ENCODE measurements around the gene FAM217A.
A peak's percentile ranks its signal among the peaks of the same experiment; 100 is the strongest.

Gene FAM217A

GRCh38 chr6:4084444-4085331 is 5.8 kb upstream of the FAM217A start:
- no peak for DNase-seq

DNA sequence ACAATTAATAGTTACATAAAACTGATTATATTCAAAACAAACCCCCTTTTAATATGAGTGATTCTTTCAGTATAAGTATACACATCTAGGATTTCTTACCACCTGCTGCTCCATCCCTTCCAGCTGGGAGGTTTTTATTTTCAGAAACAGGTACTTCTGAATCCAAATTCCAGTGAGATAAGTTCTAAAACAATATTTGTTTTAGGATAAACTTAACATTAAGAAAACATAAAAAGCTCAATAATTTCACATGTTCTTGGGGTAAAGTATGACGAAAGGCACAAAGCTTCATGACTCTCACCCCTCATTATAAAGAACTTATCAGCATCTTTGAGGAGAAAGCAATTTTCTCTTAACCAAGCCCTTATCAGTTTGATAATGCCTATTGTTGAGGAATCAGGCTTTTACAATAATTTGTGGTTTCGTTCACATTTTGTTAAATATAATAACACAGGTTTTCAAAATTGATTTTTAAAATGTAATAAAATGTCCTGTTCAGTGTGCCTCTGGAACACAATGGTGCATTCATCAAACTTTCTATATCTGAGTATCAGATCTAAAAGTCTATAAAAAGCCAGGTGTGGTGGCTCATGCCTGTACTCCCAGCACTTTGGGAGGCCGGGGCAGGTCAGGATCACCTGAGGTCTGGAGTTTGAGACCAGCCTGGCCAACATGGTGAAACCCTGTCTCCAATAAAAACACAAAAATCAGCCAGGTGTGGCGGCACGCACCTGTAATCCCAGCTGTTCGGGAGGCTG is 4.3 kb downstream of the FAM217A start:
- DNase-seq = no peak

GRCh38 chr6:4071330-4071729 is 7.6 kb downstream of the FAM217A start:
- no peak for DNase-seq

GRCh38 chr6:4069199-4069598 is 9.7 kb downstream of the FAM217A start:
- no peak for DNase-seq

GRCh38 chr6:4067673-4068072 is 11.3 kb downstream of the FAM217A start:
- no peak for DNase-seq

GRCh38 chr6:4066029-4066755 is 12.7 kb downstream of the FAM217A start:
- no peak for DNase-seq

GRCh38 chr6:4059115-4059777 is 19.7 kb downstream of the FAM217A start:
- DNase-seq = peak; percentile 74

DNA sequence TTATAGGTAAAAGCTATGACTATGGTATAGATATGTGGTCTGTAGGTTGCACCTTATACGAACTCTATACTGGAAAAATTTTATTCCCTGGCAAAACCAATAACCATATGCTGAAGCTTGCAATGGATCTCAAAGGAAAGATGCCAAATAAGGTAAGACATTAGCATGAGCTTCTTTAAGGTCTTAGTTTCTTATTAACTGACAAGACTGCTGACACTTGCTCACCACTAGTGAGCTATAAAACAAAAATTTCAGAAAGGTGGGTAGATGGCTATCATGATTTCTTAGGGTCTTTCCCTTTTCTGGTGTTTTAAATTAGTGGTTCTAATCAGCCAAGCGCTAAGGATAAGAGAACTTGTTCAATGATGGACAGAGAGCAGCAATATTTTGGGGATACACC is 21.9 kb downstream of the FAM217A start:
- DNase-seq = no peak

- no peak for DNase-seq
Measured at GRCh38 chr6:4055420-4056041, 23.4 kb downstream of the FAM217A start.

- DNase-seq = no peak
Measured at GRCh38 chr6:4049246-4049645, 29.7 kb downstream of the FAM217A start.

- no peak for DNase-seq
Measured at GRCh38 chr6:4041480-4041879, 37.5 kb downstream of the FAM217A start.

DNA sequence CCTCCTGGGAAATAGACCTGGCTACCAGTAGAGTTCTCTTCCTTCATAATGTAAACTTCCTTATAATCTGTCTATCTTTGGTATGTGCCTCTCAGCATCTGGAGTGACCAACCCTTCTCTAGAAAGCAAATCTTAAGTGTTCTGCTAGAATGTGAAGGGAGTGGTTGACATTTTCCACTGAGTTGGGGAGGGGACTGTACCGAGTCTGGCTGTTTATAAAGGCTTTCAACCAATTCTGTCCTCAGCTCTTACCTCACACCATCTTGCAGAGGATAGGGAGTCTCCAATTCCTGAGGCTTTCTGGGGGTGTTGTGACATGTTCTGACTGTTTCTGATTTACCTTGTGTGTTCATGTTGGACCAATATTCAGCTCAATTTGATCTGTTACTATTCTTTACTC is 39.6 kb downstream of the FAM217A start:
- DNase-seq = no peak

DNA sequence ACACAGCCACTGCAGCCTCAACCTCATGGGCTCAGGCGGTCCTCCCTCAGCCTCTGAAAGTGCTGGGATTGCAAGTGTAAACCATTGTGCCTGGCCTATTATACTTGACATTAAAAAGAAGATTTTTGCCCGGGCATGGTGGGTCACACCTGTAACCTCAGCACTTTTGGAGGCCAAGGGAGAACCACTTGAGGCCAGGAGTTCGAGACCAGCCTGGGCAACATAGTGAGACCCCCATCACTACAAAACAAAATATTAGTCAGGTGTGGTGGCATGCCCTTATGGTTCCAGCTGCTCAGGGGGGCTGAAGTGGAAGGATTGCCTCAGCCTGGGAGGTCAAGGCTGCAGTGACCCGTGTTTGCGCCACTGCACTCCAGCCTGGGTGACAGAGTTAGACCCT is 42.4 kb downstream of the FAM217A start:
- no peak for DNase-seq

DNA sequence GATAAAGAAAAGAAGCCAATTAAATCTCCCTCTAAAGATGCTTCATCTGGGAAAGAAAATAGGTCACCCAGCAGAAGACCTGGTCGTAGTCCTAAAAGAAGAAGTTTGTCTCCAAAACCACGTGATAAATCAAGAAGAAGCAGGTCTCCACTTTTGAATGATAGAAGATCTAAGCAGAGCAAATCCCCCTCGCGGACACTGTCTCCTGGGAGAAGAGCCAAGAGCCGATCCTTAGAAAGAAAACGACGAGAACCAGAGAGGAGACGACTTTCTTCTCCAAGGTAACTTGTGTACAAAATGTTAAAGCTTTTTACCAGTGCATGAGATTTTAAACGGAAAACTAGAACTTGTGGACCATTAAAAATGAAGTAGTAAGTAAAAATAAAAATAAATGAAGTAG is 46.5 kb downstream of the FAM217A start:
- no peak for DNase-seq

DNA sequence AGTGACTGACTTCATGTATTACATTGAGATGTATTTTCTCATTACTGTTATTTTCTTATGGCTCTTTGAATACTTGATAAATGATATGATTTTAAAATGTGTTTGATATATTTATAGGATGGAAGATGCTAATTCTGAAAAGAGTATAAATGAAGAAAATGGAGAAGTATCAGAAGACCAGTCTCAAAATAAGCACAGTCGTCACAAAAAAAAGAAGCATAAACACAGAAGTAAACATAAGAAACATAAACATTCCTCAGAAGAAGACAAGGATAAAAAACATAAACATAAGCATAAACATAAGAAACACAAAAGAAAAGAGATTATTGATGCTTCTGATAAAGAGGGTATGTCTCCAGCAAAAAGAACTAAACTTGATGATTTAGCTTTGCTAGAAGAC is 47.5 kb downstream of the FAM217A start:
- DNase-seq = no peak

DNA sequence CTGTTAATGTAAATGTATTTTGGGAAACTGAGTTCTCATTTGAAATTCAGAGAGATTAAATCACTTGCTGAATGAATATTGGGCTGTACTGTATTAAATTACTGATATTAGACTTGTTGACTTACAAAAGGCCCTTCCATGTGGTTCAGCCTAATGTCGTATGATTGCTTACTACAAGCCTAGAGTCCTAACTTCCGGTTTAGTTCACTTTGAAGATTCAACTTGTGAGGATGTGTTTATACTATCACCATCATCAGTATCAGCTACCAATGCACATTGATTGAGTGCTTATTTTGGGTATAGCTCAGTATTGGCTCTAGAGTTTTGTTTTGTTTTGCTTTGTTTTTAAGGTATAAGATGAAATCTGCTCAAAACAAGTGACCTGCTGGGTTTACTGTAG is 48.3 kb downstream of the FAM217A start:
- DNase-seq = no peak

DNA sequence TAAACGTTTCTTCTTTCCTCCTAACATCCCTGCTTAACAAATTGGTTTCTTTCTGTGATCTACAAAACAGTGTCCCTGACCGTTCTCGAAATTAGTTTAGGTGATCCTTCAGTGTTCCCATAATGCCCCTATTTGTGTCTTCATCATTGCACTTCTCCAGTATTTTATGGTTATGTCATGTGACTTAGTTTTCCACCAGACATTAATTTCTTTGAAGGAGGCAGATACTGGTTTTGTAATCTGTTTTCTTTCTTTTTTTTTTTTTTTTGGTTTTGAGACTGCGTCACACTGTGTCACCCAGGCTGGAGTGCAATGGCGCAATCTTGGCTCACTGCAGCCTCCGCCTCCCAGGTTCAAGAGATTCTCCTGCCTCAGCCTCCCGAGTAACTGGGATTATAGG is 49.2 kb downstream of the FAM217A start:
- DNase-seq = no peak

DNA sequence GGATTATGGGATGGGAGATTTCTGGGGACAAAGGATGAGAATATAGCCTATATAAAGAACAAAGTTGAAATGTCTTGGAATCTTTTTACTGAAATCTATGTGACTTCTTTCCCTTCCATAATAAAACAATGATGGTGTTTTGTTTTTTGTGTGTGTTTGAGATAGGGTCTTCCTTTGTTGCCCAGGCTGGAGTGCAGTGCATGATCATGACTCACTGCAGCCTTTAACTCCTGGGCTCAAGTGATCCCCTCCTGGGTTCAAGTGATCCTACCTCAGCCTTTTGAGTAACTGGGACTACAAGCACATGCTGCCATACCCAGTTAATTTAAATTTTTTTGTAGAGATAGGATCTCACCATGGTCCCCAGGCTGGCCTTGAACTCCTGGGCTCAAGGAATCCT is 50.9 kb downstream of the FAM217A start:
- no peak for DNase-seq

DNA sequence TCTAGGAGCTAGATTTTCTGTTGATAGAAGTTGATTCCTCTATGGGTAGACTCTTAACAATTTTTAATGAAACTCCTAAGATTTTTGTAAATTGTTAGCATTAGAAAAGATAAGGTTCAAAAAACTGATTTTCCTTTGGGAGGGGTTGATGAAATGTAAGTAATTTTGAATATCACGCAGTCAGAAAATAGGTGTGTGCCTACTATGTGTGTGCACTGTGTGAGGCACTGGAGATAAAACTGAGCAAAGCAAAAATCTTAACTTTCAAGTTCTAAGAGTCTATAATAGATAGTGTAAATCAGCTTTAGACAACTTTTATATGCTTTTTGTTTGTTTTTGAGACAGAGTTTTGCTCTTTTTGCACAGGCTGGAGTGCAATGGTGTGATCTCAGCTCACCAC is 53.3 kb downstream of the FAM217A start:
- DNase-seq = no peak

GRCh38 chr6:4023240-4023639 is 55.7 kb downstream of the FAM217A start:
- no peak for DNase-seq

GRCh38 chr6:4021854-4022695 is 56.9 kb downstream of the FAM217A start:
- DNase-seq = no peak
